Measurements from ENCODE around the gene PLA2G10. TPM values are rescaled to one million over a fixed set of nuclear protein-coding genes. Genes with fewer than 3 reads are reported as not detected.
"Not testable (repeated sequence)": the region's sequence is repeated elsewhere in the genome, so short reads cannot be mapped to it uniquely, and the experiment has no call there.

PLA2G10 gene
- total RNA-seq (2014; rRNA removed; shearing (Covaris generic)): not detected in 2 replicates
- polyA plus RNA-seq (2015; cell fraction: cytosol; rRNA removed): not detected in 2 replicates
- polyA plus RNA-seq (2015; cell fraction: nucleus; rRNA removed): 0.75 TPM in 1 of 2 replicates, not detected in the other

- in situ Hi-C loops (cut with HindIII; ENCODE audit: low pct_unique_long_range_greater_than_20kb, low sequenced_read_pairs); DNase-seq (ENCODE audit: low read depth, low spot score): not testable (repeated sequence)
Measured at GRCh38 chr16:14694129-14694528, at the start of gene PLA2G10. TSS of gene PLA2G10 (minus strand) at chr16:14694308. CDS start at chr16:14694229, 79 bp downstream.

- in situ Hi-C loops (cut with HindIII; ENCODE audit: low pct_unique_long_range_greater_than_20kb, low sequenced_read_pairs); DNase-seq (ENCODE audit: low read depth, low spot score): not testable (repeated sequence)
Measured at GRCh38 chr16:14742273-14743128, 48.4 kb upstream of the PLA2G10 start, which contains the start of gene NPIPA2. TSS of gene NPIPA2 (plus strand) at chr16:14742533. CDS start at chr16:14748066, 5,533 bp downstream.

GRCh38 chr16:14741794-14742193 is 47.7 kb upstream of the PLA2G10 start:
- in situ Hi-C loops (cut with HindIII; ENCODE audit: low pct_unique_long_range_greater_than_20kb, low sequenced_read_pairs); DNase-seq (ENCODE audit: low read depth, low spot score): not testable (repeated sequence)

- in situ Hi-C loops (cut with HindIII; ENCODE audit: low pct_unique_long_range_greater_than_20kb, low sequenced_read_pairs): not testable (repeated sequence)
Measured at GRCh38 chr16:14740832-14741385, 46.8 kb upstream of the PLA2G10 start.

GRCh38 chr16:14733233-14733632 is 39.1 kb upstream of the PLA2G10 start:
- DNase-seq (ENCODE audit: low read depth, low spot score); in situ Hi-C loops (cut with HindIII; ENCODE audit: low pct_unique_long_range_greater_than_20kb, low sequenced_read_pairs): not testable (repeated sequence)

More at GRCh38 chr16:14740832-14741385, 46.8 kb upstream of the PLA2G10 start:
- not testable (repeated sequence) for DNase-seq (ENCODE audit: low read depth, low spot score)

- DNase-seq (ENCODE audit: low read depth, low spot score); in situ Hi-C loops (cut with HindIII; ENCODE audit: low pct_unique_long_range_greater_than_20kb, low sequenced_read_pairs): not testable (repeated sequence)
Measured at GRCh38 chr16:14703156-14704011, 9.3 kb upstream of the PLA2G10 start, which contains the start of gene NPIPA3. TSS of gene NPIPA3 (plus strand) at chr16:14703411. CDS start at chr16:14708944, 5,533 bp downstream.

- DNase-seq (ENCODE audit: low read depth, low spot score); in situ Hi-C loops (cut with HindIII; ENCODE audit: low pct_unique_long_range_greater_than_20kb, low sequenced_read_pairs): not testable (repeated sequence)
Measured at GRCh38 chr16:14702672-14703071, 8.6 kb upstream of the PLA2G10 start.

GRCh38 chr16:14701859-14702258 is 7.8 kb upstream of the PLA2G10 start:
- in situ Hi-C loops (cut with HindIII; ENCODE audit: low pct_unique_long_range_greater_than_20kb, low sequenced_read_pairs): not testable (repeated sequence)

GRCh38 chr16:14685870-14686793 is 8.0 kb downstream of the PLA2G10 start:
- in situ Hi-C loops (cut with HindIII; ENCODE audit: low pct_unique_long_range_greater_than_20kb, low sequenced_read_pairs); DNase-seq (ENCODE audit: low read depth, low spot score): not testable (repeated sequence)

More at GRCh38 chr16:14701859-14702258, 7.8 kb upstream of the PLA2G10 start:
- DNase-seq (ENCODE audit: low read depth, low spot score): not testable (repeated sequence)

- DNase-seq (ENCODE audit: low read depth, low spot score): no peak
- in situ Hi-C loops (cut with HindIII; ENCODE audit: low pct_unique_long_range_greater_than_20kb, low sequenced_read_pairs): no loop called here
Measured at GRCh38 chr16:14682121-14682520, 12.0 kb downstream of the PLA2G10 start.

GRCh38 chr16:14681115-14681514 is 13.0 kb downstream of the PLA2G10 start:
- DNase-seq (ENCODE audit: low read depth, low spot score): no peak
- in situ Hi-C loops (cut with HindIII; ENCODE audit: low pct_unique_long_range_greater_than_20kb, low sequenced_read_pairs): no loop called here

- in situ Hi-C loops (cut with HindIII; ENCODE audit: low pct_unique_long_range_greater_than_20kb, low sequenced_read_pairs); DNase-seq (ENCODE audit: low read depth, low spot score): not testable (repeated sequence)
Measured at GRCh38 chr16:14680396-14680795, 13.7 kb downstream of the PLA2G10 start.

GRCh38 chr16:14678748-14679497 is 15.2 kb downstream of the PLA2G10 start:
- no peak for DNase-seq (ENCODE audit: low read depth, low spot score)
- in situ Hi-C loops (cut with HindIII; ENCODE audit: low pct_unique_long_range_greater_than_20kb, low sequenced_read_pairs): no loop called here

- in situ Hi-C loops (cut with HindIII; ENCODE audit: low pct_unique_long_range_greater_than_20kb, low sequenced_read_pairs): no loop called here
- DNase-seq (ENCODE audit: low read depth, low spot score): no peak
Measured at GRCh38 chr16:14677627-14678026, 16.5 kb downstream of the PLA2G10 start.

GRCh38 chr16:14676633-14677032 is 17.5 kb downstream of the PLA2G10 start:
- no peak for DNase-seq (ENCODE audit: low read depth, low spot score)
- in situ Hi-C loops (cut with HindIII; ENCODE audit: low pct_unique_long_range_greater_than_20kb, low sequenced_read_pairs): no loop called here

Measured in SK-MEL-5 (cell line).